SU-DHL-6 (cell line): Measurements from ENCODE around the gene GALNT6.
A peak's percentile ranks its signal among the peaks of the same experiment; 100 is the strongest.

Source experiments
- H2AFZ ChIP-seq: fragments of 200-600 bp; sonication (generic); 2 replicates; pipeline ENCODE4 v1.6.1; 2014; ENCODE audit warnings: low read depth, mild to moderate bottlenecking, moderate library complexity, mixed read lengths, antibody characterized with exemption, low read length; ENCODE audit not compliant: severe bottlenecking
- H3F3A ChIP-seq: fragments of 200-600 bp; shearing (Covaris generic); 2 replicates; pipeline ENCODE4 v1.6.0; 2016; ENCODE audit warnings: antibody characterized with exemption, mild to moderate bottlenecking; ENCODE audit not compliant: insufficient read depth
- H3K27ac ChIP-seq: fragments of 200-600 bp; sonication (generic); 2 replicates; pipeline ENCODE4 v1.5.1; 2016; ENCODE audit warnings: low read depth, mild to moderate bottlenecking, low read length, moderate library complexity, mixed read lengths
- H3K27me3 ChIP-seq: fragments of 200-600 bp; sonication (generic), shearing (Covaris generic); 2 replicates; pipeline ENCODE4 v1.6.0; 2014; ENCODE audit warnings: mild to moderate bottlenecking, low read length
- H3K36me3 ChIP-seq: fragments of 200-600 bp; sonication (generic); 2 replicates; pipeline ENCODE4 v1.6.1; 2014; ENCODE audit warnings: mild to moderate bottlenecking, low read length, mixed read lengths
- H3K4me2 ChIP-seq: fragments of 300-600, 200-600 bp; shearing (Covaris generic), sonication (generic); 2 replicates; pipeline ENCODE4 v1.6.0; 2014; ENCODE audit warnings: low read length, low read depth, mild to moderate bottlenecking; ENCODE audit not compliant: poor library complexity, severe bottlenecking
- H3K4me3 ChIP-seq: fragments of 200-600 bp; sonication (generic); 2 replicates; pipeline ENCODE4 v1.5.1; 2014; ENCODE audit warnings: antibody characterized with exemption, low read length, mild to moderate bottlenecking, mixed read lengths; ENCODE audit not compliant: insufficient read depth, poor library complexity, severe bottlenecking
- H3K79me2 ChIP-seq: fragments of 200-600 bp; sonication (generic); 2 replicates; pipeline ENCODE4 v1.6.1; 2014; ENCODE audit warnings: mild to moderate bottlenecking, low read length, moderate library complexity; ENCODE audit not compliant: insufficient read depth
- H3K9ac ChIP-seq: fragments of 200-600 bp; sonication (generic); 2 replicates; pipeline ENCODE4 v1.7.0; 2014; ENCODE audit warnings: mild to moderate bottlenecking, low read length
- H3K9me2 ChIP-seq: fragments of 200-600 bp; sonication (generic); replicated peaks from 2 replicates; pipeline ENCODE4 v1.6.1; 2014; ENCODE audit warnings: low read length; ENCODE audit not compliant: insufficient read depth
- H3K9me3 ChIP-seq: fragments of 200-600 bp; sonication (generic); 2 replicates; pipeline ENCODE4 v1.6.1; 2014; ENCODE audit warnings: low read length, mixed read lengths; ENCODE audit not compliant: insufficient read depth
- H4K20me1 ChIP-seq: fragments of 200-600 bp; sonication (generic); 2 replicates; pipeline ENCODE4 v1.6.1; 2014; ENCODE audit warnings: low read depth, mild to moderate bottlenecking, antibody characterized with exemption, low read length, moderate library complexity, mixed read lengths
- CTCF ChIP-seq: fragments of 200-600 bp; sonication (generic); IDR thresholded peaks from one replicate; pipeline ENCODE4 v1.5.1; 2017; ENCODE audit warnings: antibody characterized with exemption, mild to moderate bottlenecking, low read length, moderate library complexity; ENCODE audit not compliant: insufficient read depth, poor library complexity, severe bottlenecking
- EZH2phosphoT487 ChIP-seq: fragments of 200-600 bp; sonication (generic), shearing (Covaris generic); conservative IDR thresholded peaks from 2 replicates; pipeline ENCODE4 v1.6.1; 2018; ENCODE audit warnings: mild to moderate bottlenecking, antibody characterized with exemption, low read length, moderate library complexity, mixed read lengths

The GALNT6 gene

GRCh38 chr12:51374361-51374760 is 16.8 kb downstream of the GALNT6 start:
- H3K9me3 ChIP-seq = no peaks in the 10 kb centered on the region
- H4K20me1 ChIP-seq = no peaks in the 10 kb centered on the region
- H3K4me3 ChIP-seq = no peak overlapping the region
- no peaks in the 10 kb centered on the region for H3K9me2 ChIP-seq
- no peak for TF ChIP-seq CTCF
- H3K4me2 ChIP-seq = no peak overlapping the region
- H3K27ac ChIP-seq = no peak overlapping the region
- H3K27me3 ChIP-seq = no peaks in the 10 kb centered on the region
- H3K9ac ChIP-seq = no peak overlapping the region
- no peaks in the 10 kb centered on the region for H3F3A ChIP-seq
- no peak overlapping the region for H2AFZ ChIP-seq
- no peaks in the 10 kb centered on the region for H3K36me3 ChIP-seq
- no peaks in the 10 kb centered on the region for H3K79me2 ChIP-seq

GRCh38 chr12:51373187-51373586 is 18.0 kb downstream of the GALNT6 start:
- Histone ChIP-seq H3K36me3 (no peaks in the 10 kb centered on the region), H3K4me3 (no peak overlapping the region), H3K27ac (no peak overlapping the region), H3K27me3 (no peaks in the 10 kb centered on the region), H3K79me2 (no peaks in the 10 kb centered on the region), H2AFZ (no peak overlapping the region), H3K9me3 (no peaks in the 10 kb centered on the region), H3K9me2 (no peaks in the 10 kb centered on the region), H3F3A (no peaks in the 10 kb centered on the region), H4K20me1 (no peaks in the 10 kb centered on the region), H3K9ac (no peak overlapping the region), H3K4me2 (no peak overlapping the region)
- no peak for TF ChIP-seq CTCF
- no peak for TF ChIP-seq EZH2phosphoT487

- Histone ChIP-seq H4K20me1 (no peaks in the 10 kb centered on the region), H3K4me3 (no peak overlapping the region), H3K79me2 (no peaks in the 10 kb centered on the region), H3K27ac (no peak overlapping the region), H3K9me2 (no peaks in the 10 kb centered on the region), H2AFZ (no peak overlapping the region), H3K9me3 (no peaks in the 10 kb centered on the region), H3K27me3 (no peaks in the 10 kb centered on the region), H3K36me3 (no peaks in the 10 kb centered on the region), H3F3A (no peaks in the 10 kb centered on the region), H3K9ac (no peak overlapping the region), H3K4me2 (no peak overlapping the region)
- peak; percentile 26 for TF ChIP-seq CTCF
- no peak for TF ChIP-seq EZH2phosphoT487
These were observed 19.2 kb downstream of the GALNT6 start for GRCh38 chr12:51372021-51372420.
